Peyer's patch (tissue), 4 donors: ENCODE measurements around the gene MAGED4B.

Source experiments
- POLR2A ChIP-seq, 2 donors: fragments of 450-650 bp; IDR thresholded peaks; one replicate each; pipeline ENCODE4 v1.5.1; 2017; ENCODE audit warnings: antibody characterized with exemption in 2 of 2, mild to moderate bottlenecking in 2 of 2, moderate library complexity in 2 of 2
- TF ChIP-seq, protein P1 (sequence below), 6 experiments: fragments of 450-650 bp in 4 of 6; fragments of 200-600 bp in 2 of 6; sonication (generic) in 1 of 6; IDR thresholded peaks; one replicate each; pipeline ENCODE4 v1.5.1; 2017 to 2019; ENCODE audit warnings: antibody characterized with exemption in 6 of 6, mild to moderate bottlenecking in 3 of 6, moderate library complexity in 1 of 6

DNA sequence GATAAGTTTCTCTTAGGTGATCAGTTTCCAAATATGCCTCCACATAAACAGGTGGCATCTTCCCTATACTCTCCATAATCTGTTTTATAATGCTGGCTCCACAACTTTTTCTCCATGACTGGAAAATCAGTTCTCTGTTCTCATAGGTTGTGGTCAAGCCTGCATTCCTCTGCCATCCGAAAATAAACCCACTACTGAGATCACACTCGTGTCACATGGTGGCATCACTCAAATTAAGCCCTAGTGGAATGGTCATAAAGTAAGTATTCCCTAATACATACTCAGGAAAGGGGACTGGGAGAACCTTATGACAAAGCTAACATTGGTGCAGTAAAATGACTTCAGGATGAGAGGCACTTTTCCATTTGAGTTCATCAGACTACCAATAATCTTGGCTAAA, 37.6 kb downstream of the MAGED4B start:
- TF ChIP-seq, protein P1, sequence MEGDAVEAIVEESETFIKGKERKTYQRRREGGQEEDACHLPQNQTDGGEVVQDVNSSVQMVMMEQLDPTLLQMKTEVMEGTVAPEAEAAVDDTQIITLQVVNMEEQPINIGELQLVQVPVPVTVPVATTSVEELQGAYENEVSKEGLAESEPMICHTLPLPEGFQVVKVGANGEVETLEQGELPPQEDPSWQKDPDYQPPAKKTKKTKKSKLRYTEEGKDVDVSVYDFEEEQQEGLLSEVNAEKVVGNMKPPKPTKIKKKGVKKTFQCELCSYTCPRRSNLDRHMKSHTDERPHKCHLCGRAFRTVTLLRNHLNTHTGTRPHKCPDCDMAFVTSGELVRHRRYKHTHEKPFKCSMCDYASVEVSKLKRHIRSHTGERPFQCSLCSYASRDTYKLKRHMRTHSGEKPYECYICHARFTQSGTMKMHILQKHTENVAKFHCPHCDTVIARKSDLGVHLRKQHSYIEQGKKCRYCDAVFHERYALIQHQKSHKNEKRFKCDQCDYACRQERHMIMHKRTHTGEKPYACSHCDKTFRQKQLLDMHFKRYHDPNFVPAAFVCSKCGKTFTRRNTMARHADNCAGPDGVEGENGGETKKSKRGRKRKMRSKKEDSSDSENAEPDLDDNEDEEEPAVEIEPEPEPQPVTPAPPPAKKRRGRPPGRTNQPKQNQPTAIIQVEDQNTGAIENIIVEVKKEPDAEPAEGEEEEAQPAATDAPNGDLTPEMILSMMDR (IDR thresholded peaks at IDR 0.05) = no peak
- no peak for TF ChIP-seq POLR2A (IDR thresholded peaks at IDR 0.05)
